Measurements from ENCODE around the gene NPTX2. TPM values are rescaled to one million over a fixed set of nuclear protein-coding genes. Genes with fewer than 3 reads are reported as not detected.

NPTX2 gene
- total RNA-seq, 3 donors from 2014 or later (not counting 1 experiment from before 2014, with no cell fraction given) = 0.14 TPM; not detected in 2

DNA sequence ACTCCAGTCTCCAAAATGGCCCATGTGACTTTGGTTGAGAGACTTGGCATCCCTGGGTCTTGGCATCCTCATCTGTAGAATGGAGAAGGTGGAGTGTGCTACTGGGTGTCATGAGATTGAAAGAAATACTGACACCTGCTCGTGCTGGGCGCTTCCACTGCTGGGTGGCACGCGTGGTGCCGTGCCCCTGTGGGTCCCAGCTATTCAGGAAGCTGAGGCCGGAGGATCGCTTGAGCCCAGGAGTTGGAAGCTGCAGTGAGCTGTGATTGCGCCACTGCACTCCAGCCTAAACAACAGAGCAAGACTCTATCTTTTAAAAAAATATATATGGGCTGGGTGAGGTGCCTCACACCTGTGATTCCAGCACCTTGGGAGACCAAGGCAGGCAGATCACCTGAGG lies 53.1 kb downstream of the NPTX2 start:
- DNase-seq (no peak), ATAC-seq (no peak)
- no peaks in the 10 kb centered on the region for H3K36me3 Mint-ChIP-seq
- H3K4me3 Mint-ChIP-seq = no peak overlapping the region
- H3K4me3 ChIP-seq (ENCODE audit: low read length) = no peak overlapping the region
- H3K27me3 Mint-ChIP-seq (ENCODE audit: low read depth in 2 of 2) = no peaks in the 10 kb centered on the region
- 90% methylated on average over 6 of the region's 8 CpGs for WGBS (ENCODE audit: insufficient coverage)
- H3K4me1 Mint-ChIP-seq = no peaks in the 10 kb centered on the region
- TF ChIP-seq, protein P1, sequence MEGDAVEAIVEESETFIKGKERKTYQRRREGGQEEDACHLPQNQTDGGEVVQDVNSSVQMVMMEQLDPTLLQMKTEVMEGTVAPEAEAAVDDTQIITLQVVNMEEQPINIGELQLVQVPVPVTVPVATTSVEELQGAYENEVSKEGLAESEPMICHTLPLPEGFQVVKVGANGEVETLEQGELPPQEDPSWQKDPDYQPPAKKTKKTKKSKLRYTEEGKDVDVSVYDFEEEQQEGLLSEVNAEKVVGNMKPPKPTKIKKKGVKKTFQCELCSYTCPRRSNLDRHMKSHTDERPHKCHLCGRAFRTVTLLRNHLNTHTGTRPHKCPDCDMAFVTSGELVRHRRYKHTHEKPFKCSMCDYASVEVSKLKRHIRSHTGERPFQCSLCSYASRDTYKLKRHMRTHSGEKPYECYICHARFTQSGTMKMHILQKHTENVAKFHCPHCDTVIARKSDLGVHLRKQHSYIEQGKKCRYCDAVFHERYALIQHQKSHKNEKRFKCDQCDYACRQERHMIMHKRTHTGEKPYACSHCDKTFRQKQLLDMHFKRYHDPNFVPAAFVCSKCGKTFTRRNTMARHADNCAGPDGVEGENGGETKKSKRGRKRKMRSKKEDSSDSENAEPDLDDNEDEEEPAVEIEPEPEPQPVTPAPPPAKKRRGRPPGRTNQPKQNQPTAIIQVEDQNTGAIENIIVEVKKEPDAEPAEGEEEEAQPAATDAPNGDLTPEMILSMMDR (IDR thresholded peaks at IDR 0.05) = no peak
- H3K9me3 Mint-ChIP-seq = no peaks in the 10 kb centered on the region
- no peaks in the 10 kb centered on the region for H3K36me3 ChIP-seq (ENCODE audit: control insufficient read depth, insufficient read depth, low read length)
- no peak overlapping the region for H3K27ac Mint-ChIP-seq
- intact Hi-C loops (cut with micrococcal nuclease) = no loop called here
- H3K9me3 ChIP-seq (ENCODE audit: control insufficient read depth, insufficient read depth, low read length) = no peaks in the 10 kb centered on the region
- H3K27ac ChIP-seq (ENCODE audit: low read length) = no peak overlapping the region
- H3K4me1 ChIP-seq (ENCODE audit: control insufficient read depth, insufficient read depth, low read length) = no peaks in the 10 kb centered on the region
- no peaks in the 10 kb centered on the region for H3K27me3 ChIP-seq (ENCODE audit: control insufficient read depth, insufficient read depth, low read length)

DNA sequence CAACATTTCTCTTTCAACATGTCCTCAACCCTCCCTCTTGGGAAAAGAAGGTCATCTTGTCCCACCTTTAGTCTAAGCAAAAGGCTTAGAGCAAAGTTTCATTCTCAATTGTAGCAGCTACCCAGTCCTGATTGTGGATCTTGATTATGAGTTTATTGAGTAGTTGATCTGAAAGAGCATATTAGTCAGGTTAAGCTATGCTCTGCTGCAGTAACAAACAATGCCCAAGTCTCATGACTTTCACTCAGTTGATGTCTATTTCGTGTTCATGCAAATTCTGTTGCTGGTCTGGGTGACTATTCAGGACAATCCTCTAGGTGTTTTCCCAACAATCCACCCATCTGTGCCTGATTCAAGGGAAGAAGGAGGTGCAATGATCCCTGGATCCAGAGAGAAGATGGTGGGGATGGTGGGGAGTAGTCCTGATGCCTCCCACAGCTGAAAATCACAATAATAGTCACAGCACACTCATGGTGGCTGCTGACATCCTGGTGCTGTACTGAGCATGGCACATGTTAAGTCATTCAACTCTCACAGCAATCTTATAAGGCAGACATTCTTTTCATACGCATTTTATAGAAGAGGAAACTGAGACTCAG lies 54.7 kb downstream of the NPTX2 start:
- WGBS (ENCODE audit: insufficient coverage) = 71% methylated on average over 2 of the region's 2 CpGs
- no peaks in the 10 kb centered on the region for H3K4me1 ChIP-seq (ENCODE audit: control insufficient read depth, insufficient read depth, low read length)
- Mint-ChIP-seq H3K9me3 (no peaks in the 10 kb centered on the region), H3K27ac (no peak overlapping the region), H3K4me1 (no peaks in the 10 kb centered on the region), H3K4me3 (no peak overlapping the region), H3K27me3 (ENCODE audit: low read depth in 2 of 2) (no peaks in the 10 kb centered on the region), H3K36me3 (no peaks in the 10 kb centered on the region)
- no peak overlapping the region for H3K4me3 ChIP-seq (ENCODE audit: low read length)
- ATAC-seq (no peak), DNase-seq (no peak)
- H3K27ac ChIP-seq (ENCODE audit: low read length) = no peak overlapping the region
- TF ChIP-seq, protein P1 (IDR thresholded peaks at IDR 0.05) = no peak
- H3K36me3 ChIP-seq (ENCODE audit: control insufficient read depth, insufficient read depth, low read length) = no peaks in the 10 kb centered on the region
- no peaks in the 10 kb centered on the region for H3K9me3 ChIP-seq (ENCODE audit: control insufficient read depth, insufficient read depth, low read length)
- intact Hi-C loops (cut with micrococcal nuclease) = no loop called here
- no peaks in the 10 kb centered on the region for H3K27me3 ChIP-seq (ENCODE audit: control insufficient read depth, insufficient read depth, low read length)

DNA sequence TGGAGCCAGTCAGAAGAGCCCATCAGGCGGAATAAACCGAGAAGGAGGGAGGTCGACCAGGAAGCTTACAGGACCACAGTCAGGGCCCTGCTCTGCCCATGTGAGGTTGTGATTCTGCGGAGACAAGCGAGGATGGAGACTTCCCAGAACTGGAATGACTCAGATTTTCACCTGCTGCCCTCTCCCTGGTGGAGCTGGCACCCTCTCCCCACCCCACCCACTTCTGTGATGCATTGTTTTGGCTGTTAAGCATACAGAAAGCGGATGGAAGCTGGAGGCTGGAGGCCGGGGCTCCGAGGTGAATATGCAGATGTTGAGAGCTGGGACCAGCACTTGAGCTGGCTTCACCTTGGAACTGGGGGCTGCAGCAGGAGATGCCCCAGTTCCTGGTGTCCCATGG lies 57.4 kb downstream of the NPTX2 start:
- H3K36me3 Mint-ChIP-seq = no peaks in the 10 kb centered on the region
- no peaks in the 10 kb centered on the region for H3K4me1 Mint-ChIP-seq
- no peak overlapping the region for H3K27ac Mint-ChIP-seq
- ATAC-seq (no peak), DNase-seq (no peak)
- intact Hi-C loops (cut with micrococcal nuclease) = no loop called here
- H3K27ac ChIP-seq (ENCODE audit: low read length) = no peak overlapping the region
- H3K4me3 ChIP-seq (ENCODE audit: low read length) = no peak overlapping the region
- TF ChIP-seq, protein P1 (IDR thresholded peaks at IDR 0.05) = no peak
- no peaks in the 10 kb centered on the region for H3K27me3 ChIP-seq (ENCODE audit: control insufficient read depth, insufficient read depth, low read length)
- H3K9me3 ChIP-seq (ENCODE audit: control insufficient read depth, insufficient read depth, low read length) = no peaks in the 10 kb centered on the region
- H3K4me3 Mint-ChIP-seq = no peak overlapping the region
- H3K27me3 Mint-ChIP-seq (ENCODE audit: low read depth in 2 of 2) = no peaks in the 10 kb centered on the region
- 82% methylated on average over 8 of the region's 8 CpGs for WGBS (ENCODE audit: insufficient coverage)
- H3K9me3 Mint-ChIP-seq = no peaks in the 10 kb centered on the region
- H3K36me3 ChIP-seq (ENCODE audit: control insufficient read depth, insufficient read depth, low read length) = no peaks in the 10 kb centered on the region
- H3K4me1 ChIP-seq (ENCODE audit: control insufficient read depth, insufficient read depth, low read length) = no peaks in the 10 kb centered on the region

DNA sequence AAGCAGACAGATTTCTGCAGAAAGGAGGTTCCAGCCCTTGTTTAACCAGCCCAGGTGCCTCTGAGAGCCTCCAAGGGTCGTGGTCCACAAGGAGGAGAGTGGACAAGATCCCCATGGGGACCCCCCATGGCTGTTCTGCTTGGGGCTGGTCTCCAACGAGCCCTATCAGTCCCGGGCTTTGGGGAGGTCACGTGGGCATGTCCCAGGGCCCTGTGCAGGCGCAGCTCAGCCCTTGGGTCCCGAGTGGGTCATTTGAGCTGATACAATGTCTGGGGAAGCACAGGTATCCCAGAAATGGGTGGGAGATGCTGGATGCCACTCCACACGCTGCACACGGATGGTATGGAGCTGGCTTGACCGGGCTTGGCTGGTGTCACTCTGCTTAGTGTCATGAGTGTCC lies 57.8 kb downstream of the NPTX2 start:
- Mint-ChIP-seq H3K9me3 (no peaks in the 10 kb centered on the region), H3K4me1 (no peaks in the 10 kb centered on the region), H3K36me3 (no peaks in the 10 kb centered on the region), H3K4me3 (no peak overlapping the region), H3K27ac (no peak overlapping the region), H3K27me3 (ENCODE audit: low read depth in 2 of 2) (no peaks in the 10 kb centered on the region)
- Histone ChIP-seq H3K9me3 (ENCODE audit: control insufficient read depth, insufficient read depth, low read length) (no peaks in the 10 kb centered on the region), H3K4me3 (ENCODE audit: low read length) (no peak overlapping the region), H3K36me3 (ENCODE audit: control insufficient read depth, insufficient read depth, low read length) (no peaks in the 10 kb centered on the region), H3K27me3 (ENCODE audit: control insufficient read depth, insufficient read depth, low read length) (no peaks in the 10 kb centered on the region), H3K27ac (ENCODE audit: low read length) (no peak overlapping the region), H3K4me1 (ENCODE audit: control insufficient read depth, insufficient read depth, low read length) (no peaks in the 10 kb centered on the region)
- TF ChIP-seq, protein P1 (IDR thresholded peaks at IDR 0.05) = no peak
- no peak for ATAC-seq
- intact Hi-C loops (cut with micrococcal nuclease) = no loop called here
- WGBS (ENCODE audit: insufficient coverage) = 82% methylated on average over 9 of the region's 9 CpGs
- no peak for DNase-seq

Data from natural killer cell (primary cell).